Measurements from ENCODE around the gene HOXD3. TPM values are rescaled to one million over a fixed set of nuclear protein-coding genes. Genes with fewer than 3 reads are reported as not detected.
A peak's percentile ranks its signal among the peaks of the same experiment; 100 is the strongest.

The HOXD3 gene
- total RNA-seq, 1 donor from 2014 or later = 25.4 TPM

DNA sequence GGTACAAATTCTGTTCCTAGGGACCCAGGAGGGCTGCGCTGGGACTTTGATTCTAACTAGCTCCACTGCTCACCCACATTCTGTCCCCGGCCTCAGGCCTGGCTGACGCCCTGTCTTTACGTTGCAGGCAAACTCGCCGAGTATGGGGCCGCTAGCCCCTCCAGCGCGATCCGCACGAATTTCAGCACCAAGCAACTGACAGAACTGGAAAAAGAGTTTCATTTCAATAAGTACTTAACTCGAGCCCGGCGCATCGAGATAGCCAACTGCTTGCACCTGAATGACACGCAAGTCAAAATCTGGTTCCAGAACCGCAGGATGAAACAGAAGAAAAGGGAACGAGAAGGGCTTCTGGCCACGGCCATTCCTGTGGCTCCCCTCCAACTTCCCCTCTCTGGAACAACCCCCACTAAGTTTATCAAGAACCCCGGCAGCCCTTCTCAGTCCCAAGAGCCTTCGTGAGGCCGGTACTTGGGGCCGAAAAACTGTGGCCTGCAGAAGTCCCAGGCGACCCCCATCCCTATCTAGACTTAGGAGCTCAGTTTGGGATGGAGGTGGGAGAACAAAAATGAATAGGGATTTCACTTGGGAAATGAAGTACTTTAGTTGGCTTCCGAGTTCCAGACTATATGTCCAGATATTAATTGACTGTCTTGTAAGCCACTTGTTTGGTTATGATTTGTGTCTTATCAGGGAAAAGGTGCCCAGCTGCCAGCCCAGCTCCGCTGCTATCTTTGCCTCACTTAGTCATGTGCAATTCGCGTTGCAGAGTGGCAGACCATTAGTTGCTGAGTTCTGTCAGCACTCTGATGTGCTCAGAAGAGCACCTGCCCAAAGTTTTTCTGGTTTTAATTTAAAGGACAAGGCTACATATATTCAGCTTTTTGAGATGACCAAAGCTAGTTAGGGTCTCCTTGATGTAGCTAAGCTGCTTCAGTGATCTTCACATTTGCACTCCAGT lies 32.9 kb downstream of the HOXD3 start:
- Mint-ChIP-seq H3K4me1 (ENCODE audit: unreplicated experiment) (peaks cover 10% of the 10 kb centered on the region), H3K4me3 (peak overlapping the region; percentile 87), H3K36me3 (no peaks in the 10 kb centered on the region), H3K27ac (no peak overlapping the region), H3K9me3 (no peaks in the 10 kb centered on the region), H3K27me3 (peaks cover 87% of the 10 kb centered on the region)
- TF ChIP-seq, protein P1, sequence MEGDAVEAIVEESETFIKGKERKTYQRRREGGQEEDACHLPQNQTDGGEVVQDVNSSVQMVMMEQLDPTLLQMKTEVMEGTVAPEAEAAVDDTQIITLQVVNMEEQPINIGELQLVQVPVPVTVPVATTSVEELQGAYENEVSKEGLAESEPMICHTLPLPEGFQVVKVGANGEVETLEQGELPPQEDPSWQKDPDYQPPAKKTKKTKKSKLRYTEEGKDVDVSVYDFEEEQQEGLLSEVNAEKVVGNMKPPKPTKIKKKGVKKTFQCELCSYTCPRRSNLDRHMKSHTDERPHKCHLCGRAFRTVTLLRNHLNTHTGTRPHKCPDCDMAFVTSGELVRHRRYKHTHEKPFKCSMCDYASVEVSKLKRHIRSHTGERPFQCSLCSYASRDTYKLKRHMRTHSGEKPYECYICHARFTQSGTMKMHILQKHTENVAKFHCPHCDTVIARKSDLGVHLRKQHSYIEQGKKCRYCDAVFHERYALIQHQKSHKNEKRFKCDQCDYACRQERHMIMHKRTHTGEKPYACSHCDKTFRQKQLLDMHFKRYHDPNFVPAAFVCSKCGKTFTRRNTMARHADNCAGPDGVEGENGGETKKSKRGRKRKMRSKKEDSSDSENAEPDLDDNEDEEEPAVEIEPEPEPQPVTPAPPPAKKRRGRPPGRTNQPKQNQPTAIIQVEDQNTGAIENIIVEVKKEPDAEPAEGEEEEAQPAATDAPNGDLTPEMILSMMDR (conservative IDR thresholded peaks at IDR 0.05) = no peak
- no peak for DNase-seq (ENCODE audit: extremely low spot score, unreplicated experiment)

DNA sequence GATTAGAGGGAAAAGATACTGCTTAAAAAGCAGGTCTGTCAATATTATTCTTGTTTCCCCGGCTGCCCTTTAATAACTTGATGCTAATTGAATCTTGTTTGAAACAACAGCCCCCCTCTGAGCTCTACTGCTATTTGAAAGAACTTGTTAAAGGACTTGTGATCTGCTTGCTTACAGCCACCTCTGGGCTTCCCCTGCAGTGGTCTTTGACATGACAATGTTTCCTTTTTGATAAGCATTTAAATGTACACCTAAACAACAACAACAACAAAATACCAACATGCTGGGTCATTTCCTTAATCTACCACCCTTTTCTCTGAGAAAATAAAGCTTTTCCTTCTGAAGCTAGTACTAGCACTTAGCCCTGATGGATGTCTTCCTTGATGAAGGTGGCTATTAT lies 35.2 kb downstream of the HOXD3 start:
- Mint-ChIP-seq H3K4me1 (ENCODE audit: unreplicated experiment) (peaks cover 8% of the 10 kb centered on the region), H3K27me3 (peaks cover 83% of the 10 kb centered on the region), H3K9me3 (no peaks in the 10 kb centered on the region), H3K4me3 (no peak overlapping the region), H3K36me3 (no peaks in the 10 kb centered on the region), H3K27ac (no peak overlapping the region)
- TF ChIP-seq, protein P1 (conservative IDR thresholded peaks at IDR 0.05) = no peak
- no peak for DNase-seq (ENCODE audit: extremely low spot score, unreplicated experiment)

DNA sequence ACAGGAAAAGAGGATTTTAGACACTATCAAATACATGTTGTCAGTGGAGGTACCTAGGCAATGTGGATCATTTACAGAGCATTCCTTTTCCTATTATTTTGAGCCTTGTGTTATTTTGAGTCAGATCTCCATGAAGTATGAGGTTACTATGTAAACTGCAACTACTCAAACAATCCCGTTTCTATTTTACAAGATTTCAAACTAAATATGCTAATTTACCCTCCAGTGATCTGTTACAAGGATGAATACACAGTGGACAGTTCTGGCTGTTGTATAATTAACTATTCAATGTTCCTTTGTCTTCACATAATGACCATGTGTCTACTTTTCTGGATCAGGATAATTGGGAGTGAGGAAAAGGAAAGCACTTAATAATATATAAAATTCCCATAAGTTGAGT lies 35.9 kb downstream of the HOXD3 start:
- no peaks in the 10 kb centered on the region for H3K9me3 Mint-ChIP-seq
- DNase-seq (ENCODE audit: extremely low spot score, unreplicated experiment) = no peak
- no peak overlapping the region for H3K27ac Mint-ChIP-seq
- TF ChIP-seq, protein P1 (conservative IDR thresholded peaks at IDR 0.05) = no peak
- H3K4me1 Mint-ChIP-seq (ENCODE audit: unreplicated experiment) = peaks cover under 1% of the 10 kb centered on the region
- H3K27me3 Mint-ChIP-seq = peaks cover 83% of the 10 kb centered on the region
- no peak overlapping the region for H3K4me3 Mint-ChIP-seq
- no peaks in the 10 kb centered on the region for H3K36me3 Mint-ChIP-seq

DNA sequence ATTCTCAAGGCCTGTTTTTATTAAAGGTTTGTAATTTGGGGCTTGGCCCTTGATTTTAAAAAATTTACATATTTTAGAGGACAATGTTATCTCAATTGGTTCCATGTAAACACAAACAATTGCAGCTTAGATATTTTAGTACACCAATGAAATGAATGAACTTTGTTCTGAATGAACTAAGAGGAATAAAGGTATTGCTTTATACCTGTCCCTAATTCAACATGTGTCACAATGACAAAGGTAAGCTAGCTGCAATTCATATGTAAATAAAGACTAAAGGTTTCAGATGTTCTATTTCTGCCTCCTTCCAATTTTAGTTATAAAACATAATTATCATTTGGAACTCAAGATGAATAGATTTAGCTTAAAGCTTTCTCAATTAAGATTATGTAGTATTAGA lies 42.8 kb downstream of the HOXD3 start:
- no peak for DNase-seq (ENCODE audit: extremely low spot score, unreplicated experiment)
- Mint-ChIP-seq H3K9me3 (no peaks in the 10 kb centered on the region), H3K27ac (no peak overlapping the region), H3K27me3 (peaks cover 51% of the 10 kb centered on the region), H3K4me1 (ENCODE audit: unreplicated experiment) (no peaks in the 10 kb centered on the region), H3K36me3 (no peaks in the 10 kb centered on the region), H3K4me3 (no peak overlapping the region)
- TF ChIP-seq, protein P1 (conservative IDR thresholded peaks at IDR 0.05) = no peak

DNA sequence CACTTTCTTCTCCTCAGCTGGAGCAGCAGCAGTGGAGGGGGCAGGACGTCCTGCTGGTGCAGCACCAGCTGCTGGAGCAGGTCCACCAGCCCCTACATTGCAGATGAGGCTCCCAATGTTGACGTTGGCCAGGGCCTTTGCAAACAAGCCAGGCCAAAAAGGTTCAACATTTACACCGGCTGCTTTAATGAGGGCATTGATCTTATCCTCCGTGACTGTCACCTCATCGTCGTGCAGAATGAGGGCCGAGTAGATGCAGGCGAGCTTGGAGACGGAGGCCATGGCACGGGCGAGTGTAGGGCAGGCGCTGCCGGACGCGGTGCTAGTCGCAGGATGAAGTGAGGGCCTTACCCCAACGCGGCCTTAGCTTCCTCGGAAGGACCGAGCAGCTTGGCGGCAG lies 43.9 kb downstream of the HOXD3 start:
- no peaks in the 10 kb centered on the region for H3K4me1 Mint-ChIP-seq (ENCODE audit: unreplicated experiment)
- TF ChIP-seq, protein P1 (conservative IDR thresholded peaks at IDR 0.05) = no peak
- no peaks in the 10 kb centered on the region for H3K36me3 Mint-ChIP-seq
- no peak overlapping the region for H3K27ac Mint-ChIP-seq
- H3K27me3 Mint-ChIP-seq = peaks cover 46% of the 10 kb centered on the region
- H3K9me3 Mint-ChIP-seq = no peaks in the 10 kb centered on the region
- H3K4me3 Mint-ChIP-seq = no peak overlapping the region
- no peak for DNase-seq (ENCODE audit: extremely low spot score, unreplicated experiment)
